ENCODE data around the gene CIAO2B.

CIAO2B gene

DNA sequence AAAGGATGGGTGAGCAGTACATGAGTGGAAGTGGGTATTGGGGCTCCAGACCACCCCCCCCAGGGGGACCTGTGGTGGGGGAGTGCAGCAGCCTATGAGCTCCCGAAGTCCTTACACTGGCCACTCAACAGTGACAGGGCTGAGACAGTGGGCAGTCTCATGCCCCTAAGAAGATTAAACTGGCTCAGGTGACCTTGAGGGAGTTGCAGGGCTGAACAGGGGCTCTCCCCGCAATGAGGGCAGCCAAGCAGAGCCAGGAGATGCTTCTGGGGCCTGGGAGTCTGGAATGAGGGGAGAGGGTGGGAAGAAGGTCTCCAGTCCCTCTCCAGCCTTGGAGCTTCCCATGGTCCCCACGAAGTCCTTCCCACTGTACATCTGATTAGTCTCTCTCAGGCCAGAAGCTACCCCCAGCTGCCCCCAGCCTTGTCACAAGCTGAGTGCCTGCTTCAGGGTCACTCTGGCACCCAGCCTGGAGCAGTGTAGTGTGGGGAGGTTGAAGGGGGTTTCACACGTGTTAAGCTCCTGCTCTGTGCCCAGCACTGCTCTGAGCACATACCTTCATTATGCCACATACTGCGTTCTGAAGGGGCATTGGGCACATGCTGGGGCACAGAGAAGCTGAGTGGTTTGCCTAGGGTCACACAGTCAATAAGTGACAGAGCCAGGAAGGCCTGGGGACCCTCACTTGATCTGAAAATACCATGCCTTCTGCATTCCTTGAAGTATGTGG is 14.5 kb downstream of the CIAO2B start:
- no peak for DNase-seq

- DNase-seq, result no peak
Observed at GRCh38 chr16:66918803-66919568, 15.2 kb downstream of the CIAO2B start, which contains the start of gene CDH16. CDH16 (minus strand) TSS chr16:66918885; CDS start chr16:66918065, 820 bp downstream.

GRCh38 chr16:66918355-66918754 is 15.8 kb downstream of the CIAO2B start:
- no peak for DNase-seq

DNA sequence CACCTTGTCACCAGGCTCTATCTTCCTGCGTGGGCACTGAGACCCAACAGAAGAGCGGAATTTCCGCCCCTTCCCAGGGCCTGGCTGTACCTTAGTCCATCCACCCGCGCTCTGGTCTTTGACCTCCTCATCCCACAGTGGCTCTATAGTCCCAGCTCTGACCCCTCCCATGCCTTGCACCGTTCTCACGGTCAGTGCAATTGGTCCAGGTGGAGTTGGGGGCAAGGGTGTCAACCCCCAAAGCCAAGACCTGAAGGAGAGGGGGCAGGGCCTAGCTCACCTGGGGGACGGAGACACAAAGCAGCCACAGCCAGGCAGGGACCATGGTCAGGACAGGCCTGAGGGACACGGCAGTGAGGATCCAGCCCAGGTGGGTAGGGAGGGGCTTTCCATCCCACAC is 16.5 kb downstream of the CIAO2B start:
- DNase-seq, result no peak

DNA sequence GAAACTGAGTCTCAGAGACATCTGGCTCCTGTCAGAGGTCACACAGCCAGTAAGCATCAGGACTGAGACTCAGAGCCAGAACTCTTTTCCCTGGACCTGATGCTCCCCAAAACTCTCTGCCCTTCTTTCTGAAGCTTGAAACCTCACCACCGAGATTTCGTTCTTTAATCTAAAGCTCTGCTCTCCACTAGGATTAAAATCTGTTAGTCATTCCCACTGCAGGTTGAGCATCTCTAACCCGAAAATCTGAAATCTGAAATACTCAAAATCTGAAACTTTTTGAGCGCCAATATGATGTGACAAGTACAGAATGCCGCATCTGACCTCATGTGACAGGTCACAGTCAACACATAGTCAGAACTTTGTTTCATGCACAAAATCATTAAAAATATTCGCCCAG is 17.7 kb downstream of the CIAO2B start:
- no peak for DNase-seq

DNA sequence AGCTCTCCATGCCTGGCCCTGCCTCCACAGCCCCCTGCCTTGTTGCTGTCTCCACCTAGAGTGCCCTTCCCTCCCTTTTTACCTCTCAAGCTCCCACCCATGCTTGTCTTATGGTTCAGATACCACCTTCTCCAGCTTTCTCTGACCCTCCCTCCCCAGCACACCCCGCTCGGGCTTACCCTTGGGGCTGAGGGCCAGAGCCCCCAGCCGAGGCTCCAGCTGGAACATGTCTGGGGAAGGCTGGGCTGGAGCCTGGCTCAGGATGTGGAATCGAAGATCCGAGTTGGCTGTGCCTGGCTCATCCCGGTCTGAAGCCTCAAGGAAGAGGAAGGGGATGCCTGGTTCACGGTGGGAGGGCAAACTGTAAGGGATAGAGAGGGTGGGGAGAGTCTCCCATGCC is 19.2 kb downstream of the CIAO2B start:
- no peak for DNase-seq

DNA sequence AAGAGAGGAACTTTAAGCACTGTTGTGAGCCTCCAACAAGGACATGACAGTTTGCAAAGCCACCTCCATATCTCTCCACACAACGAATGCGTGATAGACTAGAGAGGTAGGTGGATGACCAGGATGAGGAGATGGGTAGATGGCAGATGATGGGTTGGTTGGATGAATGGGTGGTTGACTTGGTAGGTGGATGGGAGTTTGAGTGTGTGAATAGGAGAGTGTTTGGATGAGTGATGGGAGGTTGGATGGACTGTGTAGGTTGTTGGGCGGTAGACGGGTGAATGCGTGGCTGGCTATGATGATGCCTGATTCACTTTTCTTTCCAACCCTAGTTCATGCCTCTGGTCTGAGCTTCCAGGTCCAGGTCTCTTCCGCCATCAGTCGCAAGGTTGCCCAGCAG is 19.7 kb downstream of the CIAO2B start:
- no peak for DNase-seq

DNA sequence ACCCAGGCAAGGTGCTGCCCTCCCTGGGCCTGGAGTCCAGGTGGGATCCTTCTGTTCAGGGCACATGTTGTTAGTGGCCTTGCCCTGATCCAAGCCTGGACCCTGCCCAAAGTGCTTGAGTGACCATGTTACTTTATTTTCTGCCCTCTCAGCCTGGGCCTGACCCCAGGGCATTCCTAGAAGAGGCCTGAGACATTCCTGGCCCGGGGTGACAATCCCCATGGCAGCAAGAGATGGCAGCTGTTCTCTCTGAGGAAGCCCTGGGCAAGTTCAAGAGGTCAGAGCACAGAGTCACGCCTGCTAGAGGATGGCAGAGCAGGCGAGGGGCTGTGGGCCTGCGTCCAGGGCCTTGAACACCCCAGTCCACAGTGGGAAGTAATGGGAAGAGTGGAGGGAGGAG is 20.5 kb downstream of the CIAO2B start:
- DNase-seq, result no peak

DNA sequence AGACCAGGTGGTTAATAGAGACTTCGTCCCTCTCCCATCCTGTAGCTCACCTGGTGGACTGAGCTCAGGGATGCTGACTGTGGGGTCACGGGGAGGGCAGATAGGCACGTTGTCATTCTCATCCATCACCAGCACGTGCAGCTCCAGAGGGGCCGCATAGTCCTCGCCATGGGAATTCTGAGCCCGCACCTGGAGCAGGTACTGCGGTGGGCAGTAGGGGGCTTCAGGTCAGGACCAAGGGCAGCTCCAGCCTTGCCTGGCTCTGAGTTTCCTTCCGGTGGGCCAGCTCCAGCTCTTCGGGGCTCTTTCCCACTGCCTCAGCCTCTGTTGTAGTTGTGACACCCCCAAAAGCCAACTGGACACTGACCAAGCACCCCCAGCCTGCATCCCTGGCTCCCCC is 21.1 kb downstream of the CIAO2B start:
- no peak for DNase-seq

DNA sequence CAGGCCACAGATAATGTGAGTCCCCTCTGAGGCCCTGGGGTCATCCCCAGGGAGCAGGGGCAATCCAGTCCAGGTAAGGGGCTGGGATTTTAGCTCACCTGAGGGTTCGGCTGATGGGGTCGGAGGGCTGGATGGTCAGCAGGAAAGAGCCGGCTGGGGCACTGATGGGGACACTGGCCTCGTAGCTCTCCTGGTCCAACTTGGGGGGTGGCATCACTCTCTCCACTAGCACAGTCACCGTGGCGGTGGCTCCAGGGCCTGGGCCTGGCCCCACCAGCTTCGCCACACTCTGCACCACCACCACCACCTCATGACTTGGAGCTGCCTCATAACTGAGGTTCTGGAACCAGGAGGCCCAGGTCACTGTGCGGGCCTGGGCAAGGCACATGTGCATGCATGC is 22.4 kb downstream of the CIAO2B start:
- no peak for DNase-seq

DNA sequence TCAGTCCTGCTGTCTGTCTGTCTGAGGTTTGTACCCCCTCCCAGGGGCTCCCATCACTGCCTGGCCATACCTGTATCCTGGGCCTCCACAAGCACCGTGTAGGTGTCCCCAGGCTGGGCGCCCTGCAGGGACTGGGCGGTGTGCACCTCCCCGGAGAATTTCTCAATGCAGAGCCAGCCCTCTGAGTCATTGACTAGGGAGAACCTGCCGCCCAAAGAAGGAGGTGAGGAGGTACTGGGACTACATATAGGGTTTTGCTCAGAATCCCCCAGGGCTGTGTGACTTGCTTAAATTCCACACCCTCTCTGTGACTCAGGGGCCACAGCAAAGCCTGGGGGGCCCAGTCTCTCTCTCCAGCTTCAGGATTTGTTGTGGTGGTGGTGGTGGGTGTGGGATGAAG is 23.1 kb downstream of the CIAO2B start:
- DNase-seq, result no peak

DNA sequence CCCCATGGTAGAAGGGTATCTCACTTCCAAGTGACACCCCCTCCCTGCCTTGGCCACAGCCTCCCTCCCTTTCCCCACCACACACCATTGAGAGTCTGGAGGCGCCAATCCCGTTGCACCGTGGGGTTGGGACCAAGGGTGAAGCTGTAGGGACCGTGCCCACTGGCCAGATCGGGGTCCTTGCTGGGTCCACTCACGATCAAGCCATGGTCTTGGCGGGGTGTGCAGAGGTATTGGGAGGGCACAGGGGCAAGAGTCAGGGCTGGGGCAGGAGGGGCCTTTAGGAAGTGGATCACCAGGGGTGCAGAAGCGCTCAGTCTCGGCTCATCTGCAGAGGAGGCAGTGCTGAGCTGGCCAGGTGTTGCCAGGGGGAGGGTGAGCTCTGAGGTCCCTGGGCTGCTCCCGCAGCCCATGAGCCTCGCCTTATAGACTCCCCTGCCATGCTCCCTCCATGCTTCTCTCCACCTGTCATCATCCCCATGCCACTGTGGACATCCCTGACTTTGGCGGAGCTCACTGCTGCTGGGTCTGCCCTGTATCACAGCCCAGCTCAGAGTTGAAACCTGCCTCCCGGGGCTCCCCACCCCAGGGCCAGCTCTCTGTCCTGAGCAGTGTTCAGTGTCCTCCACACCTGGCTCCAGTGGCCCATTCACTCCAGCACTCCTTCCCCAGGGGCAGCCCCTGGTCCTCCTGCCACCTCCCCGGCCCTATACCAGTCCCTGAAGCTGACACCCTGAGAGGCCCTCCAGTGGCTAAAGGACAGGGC is 23.8 kb downstream of the CIAO2B start:
- DNase-seq, result no peak

GRCh38 chr16:66908762-66909559 is 25.2 kb downstream of the CIAO2B start:
- no peak for DNase-seq

- no peak for DNase-seq
Observed at GRCh38 chr16:66908116-66908515, 26.1 kb downstream of the CIAO2B start.

GRCh38 chr16:66906916-66907836 is 27.0 kb downstream of the CIAO2B start:
- no peak for DNase-seq

DNA sequence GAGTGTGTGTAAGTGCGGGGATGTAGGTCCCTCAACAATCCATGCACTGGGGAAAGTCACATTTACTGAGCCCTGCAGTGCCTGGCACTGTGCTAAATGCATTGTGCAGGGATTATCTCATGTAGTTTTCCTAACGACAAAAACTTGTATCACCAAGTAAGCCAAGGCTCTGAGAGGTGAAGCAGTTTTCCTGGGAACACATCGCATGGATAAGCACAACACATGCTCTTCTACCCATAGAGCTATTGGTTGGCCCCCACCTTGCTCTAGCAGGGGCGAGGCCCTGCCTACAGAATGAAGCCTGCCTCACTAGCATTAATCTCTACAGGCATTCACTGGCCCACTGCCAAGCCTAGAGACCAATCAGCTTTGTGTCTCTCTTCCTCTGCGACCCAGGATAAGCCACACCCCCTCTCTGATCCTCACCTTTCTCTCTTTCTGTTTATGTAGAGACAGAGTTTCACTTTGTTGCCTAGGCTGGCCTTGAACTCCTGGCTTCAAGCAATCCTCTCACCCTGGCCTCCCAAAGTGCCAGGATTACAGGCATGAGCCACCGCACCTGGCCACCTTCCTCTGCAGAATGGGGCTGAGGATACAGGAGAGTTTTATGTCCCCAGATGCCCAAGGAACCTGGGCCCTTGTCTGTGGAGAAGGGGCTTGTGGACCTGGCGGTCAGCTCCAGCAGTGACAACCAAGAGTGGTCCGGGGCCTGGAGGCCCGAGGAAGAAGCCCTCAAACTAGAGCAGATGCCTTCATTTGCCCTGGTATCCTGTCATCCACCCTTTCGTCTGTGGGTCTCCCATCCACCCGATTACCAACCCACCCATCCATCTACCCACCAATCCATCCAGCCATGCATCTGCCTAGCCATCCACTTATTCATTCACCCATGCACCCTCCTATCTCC is 28.3 kb downstream of the CIAO2B start:
- DNase-seq, result peak; percentile 46

DNA sequence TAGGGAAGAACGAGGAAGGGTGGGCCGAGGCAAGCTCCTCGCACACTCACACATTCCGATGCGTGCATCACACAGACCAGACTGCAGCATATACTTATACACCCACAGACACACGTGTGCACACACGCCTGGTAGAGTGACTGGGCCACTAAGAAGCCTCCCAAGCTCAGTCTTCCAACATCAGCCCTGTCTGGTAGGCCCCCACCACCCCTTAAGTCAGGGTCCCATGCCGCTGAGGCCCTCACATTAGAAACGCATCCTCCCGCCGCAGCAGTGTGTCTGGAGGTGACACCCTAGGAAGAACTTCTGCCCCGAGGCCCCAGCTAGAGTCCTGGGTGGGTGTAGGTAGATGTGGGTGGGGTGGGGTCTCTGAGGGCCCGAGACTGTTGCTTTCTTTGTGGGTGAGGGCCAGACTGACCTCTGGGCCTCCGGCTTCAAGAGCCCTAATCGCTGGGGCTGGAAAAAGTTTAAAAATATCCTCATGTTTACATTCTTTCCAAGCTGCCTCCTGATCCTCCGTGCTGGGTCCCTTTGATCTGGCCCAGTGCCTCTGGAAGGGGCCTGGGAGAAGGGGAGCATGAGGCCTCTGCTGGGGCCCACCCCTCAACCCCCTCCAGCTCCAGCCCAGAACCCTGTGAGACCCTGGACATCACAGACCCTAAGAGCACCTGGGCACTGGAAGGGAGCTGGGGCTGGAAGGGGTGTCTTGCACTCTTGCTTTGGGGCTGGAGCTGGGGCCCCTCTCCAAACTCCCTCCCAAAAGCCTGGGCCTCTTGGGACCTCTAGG is 29.2 kb downstream of the CIAO2B start:
- DNase-seq, result no peak

DNA sequence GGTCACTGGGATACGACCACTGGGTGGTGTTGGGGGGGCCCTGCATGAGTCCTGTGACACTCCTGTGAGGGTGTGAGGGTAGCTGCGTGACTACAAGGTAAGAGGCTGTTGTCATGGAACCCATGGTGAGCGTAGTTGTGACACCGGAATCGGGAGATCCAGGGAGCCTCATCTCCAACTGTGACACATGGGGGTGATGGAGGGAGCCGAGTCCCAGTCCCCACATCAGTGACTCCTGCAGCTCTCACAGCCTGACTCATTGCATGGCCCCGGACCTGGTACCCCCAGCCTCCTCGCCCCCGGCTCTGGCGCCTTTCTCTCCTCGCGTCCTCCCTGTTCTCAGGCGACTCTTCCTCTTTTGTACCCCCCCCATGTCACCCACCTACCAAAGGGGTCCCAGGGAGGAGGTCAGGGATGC is 29.8 kb downstream of the CIAO2B start:
- DNase-seq, result no peak

- no peak for DNase-seq
Observed at GRCh38 chr16:66903544-66904427, 30.4 kb downstream of the CIAO2B start.

Measured in activated naive CD4-positive, alpha-beta T cell treated with anti-CD3 and anti-CD28 coated beads, Interleukin-2, amount 50 U/mL, for 16 hours (primary cell).